GM12891 (cell line): ENCODE measurements around the gene DLGAP4.

Source experiments
- POLR2A ChIP-seq: IDR thresholded peaks from 2 replicates; pipeline ENCODE4 v1.6.1; 2011; ENCODE audit warnings: low read depth, low read length, control low read depth
- POLR2AphosphoS5 ChIP-seq: IDR thresholded peaks from 2 replicates; pipeline ENCODE4 v1.6.1; 2011; ENCODE audit warnings: low read depth, low read length, control low read depth
- SPI1 ChIP-seq: IDR thresholded peaks from 2 replicates; pipeline ENCODE4 v1.6.1; 2011; ENCODE audit warnings: low read depth, low read length, control low read depth
- TAF1 ChIP-seq: IDR thresholded peaks from 2 replicates; pipeline ENCODE4 v1.6.1; 2011; ENCODE audit warnings: low read depth, low read length, control low read depth

DNA sequence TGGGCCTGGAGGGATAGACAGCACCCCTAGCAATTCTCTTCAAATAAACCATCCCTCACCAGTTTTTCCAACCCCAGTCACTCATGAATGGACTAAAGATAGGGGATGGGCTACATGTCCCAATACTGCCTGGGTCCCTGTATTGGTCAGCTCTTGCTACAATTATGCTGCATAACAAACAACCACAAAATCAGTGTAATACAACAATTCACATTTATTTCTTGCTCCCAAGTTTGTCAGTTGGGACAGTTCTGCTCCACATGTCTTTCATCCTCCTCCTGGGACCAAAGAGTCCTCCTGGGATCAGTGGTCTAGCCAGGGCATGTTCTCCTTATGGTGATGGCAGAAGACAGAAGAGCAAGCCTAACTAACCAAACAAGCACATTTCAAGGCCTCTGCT lies 143.5 kb downstream of the DLGAP4 start:
- TF ChIP-seq TAF1 = no peak
- TF ChIP-seq POLR2AphosphoS5 = no peak
- no peak for TF ChIP-seq SPI1
- TF ChIP-seq POLR2A = no peak
